NCI-H2171 (cell line): ENCODE results near the gene RUNX1.

Experiments
- DNase-seq: peaks from one replicate; lab custom pipeline; 2025; lab: John Stamatoyannopoulos, UW

RUNX1 gene

DNA sequence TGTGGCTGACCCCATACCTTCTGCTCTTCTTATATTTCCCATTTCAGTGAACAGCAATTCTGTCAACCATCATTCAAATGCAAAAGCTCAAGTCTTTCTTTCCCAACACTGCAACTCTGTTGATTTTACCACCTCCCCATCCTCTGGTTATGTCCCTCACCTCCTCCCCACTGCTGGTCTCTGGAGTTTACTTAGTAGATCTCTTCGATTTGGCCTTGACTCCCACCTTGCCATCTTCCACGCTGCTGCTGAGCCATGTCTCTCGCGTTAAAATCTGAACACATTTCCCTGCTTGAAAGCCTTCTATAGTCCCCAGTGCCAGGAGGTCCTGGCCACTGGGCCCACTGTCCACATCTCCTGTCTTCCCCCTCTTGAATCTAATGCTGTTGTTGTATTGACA, 125.5 kb downstream of the RUNX1 start:
- no peak for DNase-seq

GRCh38 chr21:34923202-34923601, 125.9 kb downstream of the RUNX1 start:
- no peak for DNase-seq

- DNase-seq, result no peak
Measured at GRCh38 chr21:34922479-34922878, 126.6 kb downstream of the RUNX1 start.

GRCh38 chr21:34921151-34921550, 128.0 kb downstream of the RUNX1 start:
- no peak for DNase-seq

DNA sequence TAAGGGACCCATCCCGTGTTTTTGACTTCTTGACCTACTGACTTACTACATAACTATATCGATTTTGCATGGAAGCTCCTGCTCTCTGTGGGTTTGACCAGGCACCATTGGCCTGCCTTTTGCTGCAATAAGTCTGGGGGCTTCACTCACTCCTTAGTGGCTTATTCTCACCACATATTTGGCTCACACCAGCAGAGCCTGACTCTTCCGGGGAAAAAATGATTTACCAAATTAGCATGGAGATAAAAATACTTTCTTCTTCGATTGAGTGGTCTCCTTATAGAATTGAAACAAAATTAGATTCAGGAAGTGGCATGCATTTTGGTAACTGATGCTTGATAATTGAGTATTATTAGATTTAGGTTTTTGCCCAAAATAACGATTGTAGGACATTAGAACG, 129.7 kb downstream of the RUNX1 start:
- DNase-seq, result no peak

GRCh38 chr21:34916446-34916845, 132.7 kb downstream of the RUNX1 start:
- DNase-seq, result no peak

DNA sequence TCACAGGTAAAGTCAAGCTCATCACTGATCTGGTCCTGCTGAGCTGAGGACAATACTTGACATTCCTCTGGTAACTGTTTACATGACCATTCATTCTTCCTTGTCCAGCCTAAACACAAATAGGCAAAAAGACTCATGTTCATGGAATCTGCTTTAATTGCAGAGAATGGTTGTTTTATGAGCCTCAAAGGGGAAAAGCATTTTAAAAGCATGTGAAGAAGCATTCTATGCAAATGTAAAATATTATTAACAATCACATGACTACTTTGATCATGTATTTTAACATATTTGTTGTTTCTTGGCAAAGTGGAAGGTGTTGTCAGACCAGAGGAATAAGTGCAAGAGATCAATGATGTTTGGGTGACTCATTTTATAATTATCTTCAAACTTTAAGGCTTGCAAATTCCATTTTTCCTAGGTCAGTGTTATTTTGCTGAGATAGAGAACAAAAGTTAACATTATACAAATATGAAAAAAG, 133.7 kb downstream of the RUNX1 start:
- no peak for DNase-seq

- no peak for DNase-seq
Measured at GRCh38 chr21:34914239-34914638, 134.9 kb downstream of the RUNX1 start.

- DNase-seq, result no peak
Measured at GRCh38 chr21:34913811-34914210, 135.3 kb downstream of the RUNX1 start.

- no peak for DNase-seq
Measured at GRCh38 chr21:34912022-34912945, 136.8 kb downstream of the RUNX1 start.

- DNase-seq, result no peak
Measured at GRCh38 chr21:34911360-34911759, 137.7 kb downstream of the RUNX1 start.

DNA sequence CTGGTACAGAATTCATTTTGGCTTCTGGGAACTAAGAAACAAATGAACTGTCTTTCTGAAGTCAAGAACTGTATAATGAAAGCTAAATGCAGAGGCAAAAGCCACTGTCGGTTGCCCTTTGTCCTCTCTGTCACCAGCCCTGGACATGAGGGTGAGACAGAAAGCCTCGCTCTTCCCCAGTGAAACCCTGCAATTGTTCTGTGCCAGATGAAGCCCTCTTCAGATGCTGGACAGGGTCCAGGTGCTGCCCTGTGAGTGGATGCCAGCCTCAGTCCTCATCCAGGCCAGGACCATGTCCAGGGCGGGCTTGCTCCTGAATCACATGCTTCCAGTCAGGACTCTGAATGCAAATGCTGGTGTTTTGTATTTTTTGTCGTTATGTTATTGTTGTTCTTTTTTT, 138.7 kb downstream of the RUNX1 start:
- DNase-seq, result no peak

- no peak for DNase-seq
Measured at GRCh38 chr21:34909492-34910292, 139.4 kb downstream of the RUNX1 start.

DNA sequence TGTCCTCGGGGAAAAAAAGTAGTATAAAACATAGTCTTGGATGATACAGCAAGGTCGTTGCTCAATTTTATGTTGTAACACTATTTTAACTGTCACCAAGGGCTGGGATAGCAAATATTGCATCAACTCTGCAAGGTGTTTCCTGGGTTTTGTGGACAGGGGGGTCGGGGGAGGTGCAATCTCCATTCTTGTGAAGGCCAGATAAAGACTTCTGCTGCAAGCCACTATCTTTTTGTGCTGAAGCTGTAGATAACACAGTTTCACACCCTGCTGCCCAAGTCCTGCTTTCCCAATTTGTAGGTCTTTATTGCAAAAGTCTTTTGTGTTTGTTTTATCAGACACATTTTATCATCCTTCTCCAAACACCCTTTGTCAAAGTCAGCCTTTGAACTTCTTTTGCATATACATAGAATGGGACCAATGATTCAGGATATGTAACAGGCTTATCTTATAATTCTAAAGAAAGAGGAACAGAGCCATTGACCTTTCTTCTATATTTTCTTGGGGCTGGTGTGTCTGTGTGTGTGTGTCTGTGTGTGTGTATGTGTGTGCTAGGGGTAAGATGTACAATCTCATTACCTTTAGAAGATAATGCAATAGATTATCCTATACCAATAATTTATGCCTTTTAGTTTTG, 140.6 kb downstream of the RUNX1 start:
- DNase-seq, result no peak

DNA sequence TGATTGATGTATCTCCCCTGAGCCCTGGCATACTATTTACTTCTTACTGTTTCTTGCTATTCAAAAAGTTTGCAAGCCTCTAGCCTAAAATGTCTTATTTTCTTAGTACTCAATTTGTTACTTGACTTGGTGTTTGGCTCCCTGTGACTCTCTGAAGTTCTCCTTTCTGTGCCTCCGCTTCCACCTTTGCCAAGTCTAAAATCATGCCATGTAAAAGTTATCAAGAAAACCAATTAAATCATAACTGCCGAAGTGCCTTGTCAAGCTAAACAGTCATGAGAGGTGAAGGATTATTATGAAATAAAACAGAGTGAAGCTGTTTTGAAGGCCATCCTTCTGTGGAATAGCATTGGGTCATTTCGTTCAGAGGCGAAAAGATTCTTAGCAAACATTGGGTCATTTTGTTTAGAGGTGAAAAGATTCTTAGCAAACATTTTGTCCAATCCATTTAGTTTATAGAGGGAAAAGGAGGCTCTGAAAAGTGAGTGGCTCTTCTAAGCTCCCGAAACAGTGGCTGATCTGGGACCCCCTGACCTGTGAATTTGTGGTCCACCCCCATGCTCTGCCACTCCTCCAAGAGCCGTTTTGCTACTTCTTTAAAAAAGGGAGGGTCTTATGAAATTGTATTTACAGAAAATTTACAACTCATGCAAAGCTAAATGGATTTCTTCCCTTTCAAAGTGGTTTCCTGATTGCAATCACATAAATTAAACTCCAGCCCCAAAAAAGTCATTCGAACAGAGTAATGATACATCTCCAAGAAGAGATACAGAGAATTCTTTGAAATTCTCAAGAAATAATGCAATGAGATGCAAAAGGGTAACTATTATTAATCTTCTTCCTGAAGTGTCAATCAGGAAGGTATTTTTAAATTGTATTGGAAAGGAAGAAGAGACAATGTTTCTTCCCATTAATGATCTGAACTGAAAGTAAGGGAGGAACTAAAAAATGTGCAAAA, 141.4 kb downstream of the RUNX1 start:
- DNase-seq, result no peak

- no peak for DNase-seq
Measured at GRCh38 chr21:34906401-34906800, 142.7 kb downstream of the RUNX1 start.

- DNase-seq, result no peak
Measured at GRCh38 chr21:34905218-34905537, 143.9 kb downstream of the RUNX1 start.

GRCh38 chr21:34904526-34905217, 144.4 kb downstream of the RUNX1 start:
- DNase-seq, result no peak

DNA sequence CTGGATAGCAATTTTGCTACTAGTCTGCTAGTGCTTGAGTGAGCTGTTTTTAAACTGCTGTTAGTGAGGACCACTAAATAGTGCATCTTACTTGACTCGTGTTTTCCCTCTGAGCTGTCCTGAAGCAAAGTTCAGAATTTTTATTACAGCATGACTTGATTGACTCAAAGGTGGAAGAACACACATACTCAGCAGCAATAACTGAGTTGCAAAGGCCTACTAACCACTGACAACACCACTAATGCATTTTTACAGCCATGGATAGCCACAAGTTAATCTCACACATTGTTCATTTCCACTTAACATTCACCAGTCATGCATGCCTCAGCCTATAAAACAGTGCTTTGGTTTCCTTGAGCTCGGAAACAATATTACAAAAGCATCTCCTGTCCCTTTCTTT, 148.7 kb downstream of the RUNX1 start:
- DNase-seq, result no peak

DNA sequence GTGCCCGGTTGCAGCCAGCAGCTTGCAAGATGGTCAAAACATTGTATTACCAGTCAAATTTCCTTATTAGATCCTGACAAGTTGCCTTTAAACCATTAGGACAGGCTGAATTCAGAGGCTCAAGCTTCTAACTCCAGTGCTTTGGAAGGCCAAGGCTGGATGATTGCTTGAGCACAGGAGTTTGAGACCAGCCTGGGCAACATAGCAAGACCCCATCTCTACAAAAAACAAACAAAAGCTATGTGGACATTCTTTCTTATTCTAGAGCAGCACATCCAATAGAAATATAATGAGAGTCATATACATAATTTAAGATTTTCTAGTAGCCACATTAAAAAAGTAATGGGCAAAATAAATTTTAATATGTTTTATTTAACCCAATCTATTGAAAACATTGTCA, 149.3 kb downstream of the RUNX1 start:
- DNase-seq, result no peak

DNA sequence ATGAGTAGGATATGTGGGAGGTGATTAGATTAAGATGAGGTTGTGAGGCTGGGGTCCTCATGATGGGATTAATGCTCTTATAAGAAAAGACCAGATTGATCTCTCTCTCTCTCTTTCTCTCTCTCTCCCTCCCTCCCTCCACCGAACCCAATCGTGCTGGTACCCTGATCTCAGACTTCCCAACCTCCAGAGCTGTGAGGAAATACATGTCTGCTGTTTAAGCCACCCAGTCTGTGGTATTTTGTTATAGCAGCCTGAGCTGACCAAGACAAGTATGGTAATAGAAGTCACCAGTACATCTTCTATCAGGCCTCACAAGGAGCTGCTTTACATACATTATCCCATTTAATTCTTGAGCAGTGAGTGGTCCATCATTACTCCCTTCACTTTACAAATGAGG, 149.8 kb downstream of the RUNX1 start:
- no peak for DNase-seq
